Left ventricle myocardium superior (tissue), 1 donor: ENCODE measurements around the gene CLTCL1. TPM values are rescaled to one million over a fixed set of nuclear protein-coding genes. Genes with fewer than 3 reads are reported as not detected.
A peak's percentile ranks its signal among the peaks of the same experiment; 100 is the strongest.

Source experiments
- ATAC-seq: fragments of 200-7000 bp; cut with Tn5 transposase; one replicate; pipeline ENCODE4 v1.9.1; 2020; ENCODE audit warnings: mild to moderate bottlenecking, moderate library complexity
- DNase-seq: peaks from one replicate; pipeline ENCODE4 v3.0.0-alpha.2; 2020
- intact Hi-C: fragments of 100-400 bp; cut with micrococcal nuclease; formaldehyde crosslinking; loops from one replicate; pipeline ENCODE4 v1.11.0; 2022
- total RNA-seq: library from RNA; stranded (reverse); fragmentation: NEBNext Ultra II Directional; extraction: Animal tissue kit (Norgen Biotek cat#: 25700); gene quantifications from one replicate; pipeline ENCODE4 v1.2.1, GENCODE V29; 2021
- donor health status: DM: no; HTN: yes; CAD: no; lungs with severe emphysema.

CLTCL1 gene
- total RNA-seq, 1 donor from 2014 or later, result 9.6 TPM

- intact Hi-C loops, result no loop called here
- ATAC-seq, result no peak
- no peak for DNase-seq
These were observed 110.6 kb downstream of the CLTCL1 start for GRCh38 chr22:19180740-19181410.

- intact Hi-C loops, result no loop called here
- ATAC-seq (no peak), DNase-seq (no peak)
These were observed 111.3 kb downstream of the CLTCL1 start for GRCh38 chr22:19180234-19180633.

- ATAC-seq (peak; percentile 79), DNase-seq (peak; percentile 82)
- intact Hi-C loops, result no loop called here
These were observed 111.9 kb downstream of the CLTCL1 start for GRCh38 chr22:19179497-19180048.

- peak; percentile 92 for ATAC-seq
- DNase-seq, result peak; percentile 98
- intact Hi-C loops, result no loop called here
These were observed 112.6 kb downstream of the CLTCL1 start, which contains the start of gene SLC25A1 for GRCh38 chr22:19178657-19179496. Gene SLC25A1, minus strand, starts transcription at chr22:19178736. Its CDS starts 63 bp downstream, at chr22:19178673.

GRCh38 chr22:19178065-19178656, 113.4 kb downstream of the CLTCL1 start:
- ATAC-seq (peak; percentile 11), DNase-seq (no peak)
- intact Hi-C loops, result no loop called here

- intact Hi-C loops, result no loop called here
- DNase-seq (no peak), ATAC-seq (no peak)
These were observed 114.1 kb downstream of the CLTCL1 start for GRCh38 chr22:19177164-19178064.

GRCh38 chr22:19176732-19177131, 114.8 kb downstream of the CLTCL1 start:
- no peak for ATAC-seq
- intact Hi-C loops, result no loop called here

GRCh38 chr22:19176175-19176643, 115.3 kb downstream of the CLTCL1 start:
- ATAC-seq (no peak), DNase-seq (no peak)
- intact Hi-C loops, result no loop called here

More at GRCh38 chr22:19176732-19177131, 114.8 kb downstream of the CLTCL1 start:
- DNase-seq, result no peak

GRCh38 chr22:19175602-19176174, 115.8 kb downstream of the CLTCL1 start:
- ATAC-seq (no peak), DNase-seq (no peak)
- intact Hi-C loops, result no loop called here

- intact Hi-C loops, result no loop called here
- DNase-seq (no peak), ATAC-seq (no peak)
These were observed 116.4 kb downstream of the CLTCL1 start for GRCh38 chr22:19175026-19175601.

- intact Hi-C loops, result no loop called here
- DNase-seq, result peak; percentile 47
- ATAC-seq, result no peak
These were observed 117.2 kb downstream of the CLTCL1 start for GRCh38 chr22:19174106-19175025.

- DNase-seq (no peak), ATAC-seq (no peak)
These were observed 118.2 kb downstream of the CLTCL1 start for GRCh38 chr22:19173047-19174035.

GRCh38 chr22:19172213-19173046, 119.1 kb downstream of the CLTCL1 start:
- DNase-seq, result no peak
- no peak for ATAC-seq

More at GRCh38 chr22:19173047-19174035, 118.2 kb downstream of the CLTCL1 start:
- intact Hi-C loops, result no loop called here

GRCh38 chr22:19169947-19170318, 121.6 kb downstream of the CLTCL1 start:
- intact Hi-C loops, result no loop called here
- DNase-seq (no peak), ATAC-seq (no peak)

More at GRCh38 chr22:19172213-19173046, 119.1 kb downstream of the CLTCL1 start:
- intact Hi-C loops, result no loop called here
